Head of caudate nucleus (tissue), 42 donors: ENCODE measurements around the gene ZNF358.
"Not testable (repeated sequence)": the region's sequence is repeated elsewhere in the genome, so short reads cannot be mapped to it uniquely, and the experiment has no call there.

ENCODE experiments used
- DNase-seq, 42 donors: peaks; one replicate each; pipeline versions ENCODE4 v3.0.0 to v3.0.0-alpha.2; 2020 to 2021; ENCODE audit warnings: mixed read lengths in 7 of 42
- intact Hi-C: fragments of 100-400 bp; cut with DNase I; formaldehyde crosslinking; loops from one replicate; pipeline ENCODE4 v1.15.0; 2022

ZNF358 gene

GRCh38 chr19:7529246-7529600 lies 13.3 kb downstream of the ZNF358 start:
- intact Hi-C loops, result loop anchor here (10.0 kb wide), 2 partner anchors 134 to 174 kb away; no protein-coding TSS in a partner anchor
- DNase-seq, result no peak

GRCh38 chr19:7529610-7530490 lies 13.9 kb downstream of the ZNF358 start:
- DNase-seq, result no peak
- intact Hi-C loops, result loop anchor here (10.0 kb wide), 2 partner anchors 135 to 175 kb away; no protein-coding TSS in a partner anchor

GRCh38 chr19:7533281-7533885 lies 17.5 kb downstream of the ZNF358 start:
- intact Hi-C loops, result no loop called here
- peak in 39 of 42 donors; percentile 26 to 78 (median 61) for DNase-seq

GRCh38 chr19:7533925-7534480 lies 18.1 kb downstream of the ZNF358 start:
- peak; percentile 79 to 96 (median 90) for DNase-seq
- intact Hi-C loops, result no loop called here

GRCh38 chr19:7534531-7535046 lies 18.7 kb downstream of the ZNF358 start:
- intact Hi-C loops, result no loop called here

GRCh38 chr19:7535047-7535997 lies 19.4 kb downstream of the ZNF358 start, which contains the start of gene PNPLA6:
Gene PNPLA6 (plus strand): TSS chr19:7535717. CDS start chr19:7535789, 72 bp downstream.
- intact Hi-C loops, result no loop called here
- peak; percentile 95 to 100 (median 98) for DNase-seq

More at GRCh38 chr19:7534531-7535046, 18.7 kb downstream of the ZNF358 start:
- DNase-seq, result peak; percentile 69 to 95 (median 86)

GRCh38 chr19:7535998-7536695 lies 20.2 kb downstream of the ZNF358 start:
- peak in 27 of 42 donors; percentile 19 to 78 (median 52) for DNase-seq
- intact Hi-C loops, result no loop called here

GRCh38 chr19:7538990-7539389 lies 23.1 kb downstream of the ZNF358 start:
- intact Hi-C loops, DNase-seq: not testable (repeated sequence)

- intact Hi-C loops, result no loop called here
- no peak for DNase-seq
Observed at GRCh38 chr19:7539827-7540425, 24.0 kb downstream of the ZNF358 start.

GRCh38 chr19:7540761-7541474 lies 25.0 kb downstream of the ZNF358 start:
- intact Hi-C loops, result no loop called here

GRCh38 chr19:7541475-7541824 lies 25.5 kb downstream of the ZNF358 start:
- intact Hi-C loops, result no loop called here
- DNase-seq, result no peak

More at GRCh38 chr19:7540761-7541474, 25.0 kb downstream of the ZNF358 start:
- DNase-seq, result no peak

GRCh38 chr19:7541828-7542443 lies 26.0 kb downstream of the ZNF358 start:
- no peak for DNase-seq
- intact Hi-C loops, result no loop called here

- DNase-seq, result no peak
Observed at GRCh38 chr19:7542556-7543348, 26.8 kb downstream of the ZNF358 start.

GRCh38 chr19:7544626-7545025 lies 28.7 kb downstream of the ZNF358 start:
- peak in 11 of 42 donors; percentile 8 to 49 (median 26) for DNase-seq
- intact Hi-C loops, result no loop called here

More at GRCh38 chr19:7542556-7543348, 26.8 kb downstream of the ZNF358 start:
- intact Hi-C loops, result no loop called here

GRCh38 chr19:7545300-7545699 lies 29.4 kb downstream of the ZNF358 start:
- DNase-seq, result no peak
- intact Hi-C loops, result no loop called here

GRCh38 chr19:7545904-7546303 lies 30.0 kb downstream of the ZNF358 start:
- intact Hi-C loops, result no loop called here
- DNase-seq, result no peak
